ENCODE measurements around the gene LRRTM3. TPM values are rescaled to one million over a fixed set of nuclear protein-coding genes. Genes with fewer than 3 reads are reported as not detected.

The LRRTM3 gene
- total RNA-seq, 2 experiments from 2014 or later, result not detected

DNA sequence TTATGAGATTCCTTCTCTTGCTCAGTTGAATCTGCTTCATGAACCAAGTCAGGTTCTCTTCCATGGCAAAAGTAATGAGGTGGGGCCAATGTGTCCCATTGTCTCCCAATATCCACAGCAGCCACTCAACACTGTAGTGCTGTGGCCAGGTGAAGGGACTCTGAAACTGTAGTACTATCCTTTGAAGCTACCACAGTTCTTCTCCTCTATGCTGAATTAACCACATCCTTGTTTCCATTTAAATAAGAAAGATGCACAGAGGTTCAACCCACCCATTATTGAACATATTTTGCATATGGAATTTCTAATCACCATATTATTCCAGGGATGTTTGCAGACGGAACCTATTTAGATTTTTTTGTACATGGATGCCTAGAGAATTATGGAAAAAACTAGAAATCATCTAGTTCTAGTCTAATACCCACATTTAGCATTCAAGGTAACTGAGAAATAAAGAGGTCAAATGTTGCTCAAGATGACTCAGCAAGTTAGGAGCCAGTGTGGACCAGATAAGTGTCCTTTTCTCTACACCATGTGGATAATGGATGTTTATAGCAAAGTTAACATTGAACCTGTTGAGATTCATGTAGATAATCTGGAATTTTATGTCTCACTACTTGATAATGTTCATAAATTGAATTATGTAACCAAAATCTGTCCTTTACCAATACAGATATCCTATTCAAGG is 64.5 kb downstream of the LRRTM3 start:
- intact Hi-C loops (cut with DNase I, micrococcal nuclease), result no loop called here
- no peak for DNase-seq
- no peak overlapping the region for H3K27ac Mint-ChIP-seq
- ChIA-PET CTCF (no interaction called here), POLR2A (no interaction called here)
- H3K36me3 Mint-ChIP-seq (ENCODE audit: low read depth), result no peaks in the 10 kb centered on the region
- H3K4me1 Mint-ChIP-seq, result no peaks in the 10 kb centered on the region
- no peaks in the 10 kb centered on the region for H3K27me3 Mint-ChIP-seq
- no peak overlapping the region for H3K4me3 Mint-ChIP-seq
- ATAC-seq, result no peak
- no peaks in the 10 kb centered on the region for H3K9me3 Mint-ChIP-seq (ENCODE audit: low read depth)

- ChIA-PET CTCF (no interaction called here), POLR2A (interaction anchor here (0.6 kb wide), 1 partner anchor 36 kb away, joined by 4 read pairs; no protein-coding TSS in a partner anchor)
- Mint-ChIP-seq H3K27me3 (no peaks in the 10 kb centered on the region), H3K4me3 (no peak overlapping the region), H3K36me3 (ENCODE audit: low read depth) (no peaks in the 10 kb centered on the region), H3K9me3 (ENCODE audit: low read depth) (no peaks in the 10 kb centered on the region), H3K27ac (no peak overlapping the region), H3K4me1 (no peaks in the 10 kb centered on the region)
- intact Hi-C loops (cut with DNase I, micrococcal nuclease), result no loop called here
- DNase-seq (no peak), ATAC-seq (no peak)
These were observed 71.2 kb downstream of the LRRTM3 start for GRCh38 chr10:66996996-66997395.

DNA sequence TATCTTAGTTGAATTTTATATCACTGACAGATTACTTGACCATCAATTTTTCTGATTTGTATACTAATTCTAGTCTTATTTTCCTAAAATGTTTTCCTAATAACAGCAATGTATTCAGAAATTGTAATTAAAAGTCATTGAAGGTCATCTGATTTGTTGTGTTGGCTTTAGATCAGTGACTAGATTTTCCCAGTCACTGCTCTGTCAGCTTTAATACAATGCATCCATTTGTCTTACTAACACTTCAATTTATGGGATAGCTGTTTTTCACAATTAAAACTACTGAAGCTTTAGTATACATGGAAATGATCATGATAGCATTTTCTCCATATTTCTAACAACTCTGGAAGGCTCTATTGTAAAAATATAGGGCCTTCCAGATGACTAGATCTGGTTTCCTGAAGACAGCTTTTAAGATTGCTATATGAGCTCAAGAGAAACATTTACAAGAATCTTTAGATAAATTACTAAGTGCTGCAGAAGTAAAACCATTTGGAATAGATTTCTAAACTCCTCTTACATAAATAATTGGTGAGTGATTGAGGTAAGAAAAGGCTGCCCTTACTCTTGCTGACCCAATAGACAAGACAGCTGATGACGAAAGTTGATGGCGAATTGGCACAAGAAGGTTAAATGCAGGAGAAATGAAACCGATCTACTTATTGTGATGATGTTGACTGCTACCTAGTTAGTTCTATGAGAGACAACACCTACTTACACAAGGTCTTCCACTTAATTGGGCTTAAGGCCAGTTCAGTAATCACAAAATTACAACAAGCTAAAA is 74.1 kb downstream of the LRRTM3 start:
- no peak for ATAC-seq
- Mint-ChIP-seq H3K27ac (no peak overlapping the region), H3K4me1 (no peaks in the 10 kb centered on the region), H3K4me3 (no peak overlapping the region), H3K27me3 (no peaks in the 10 kb centered on the region), H3K9me3 (ENCODE audit: low read depth) (no peaks in the 10 kb centered on the region), H3K36me3 (ENCODE audit: low read depth) (no peaks in the 10 kb centered on the region)
- ChIA-PET CTCF (no interaction called here), POLR2A (no interaction called here)
- intact Hi-C loops (cut with DNase I, micrococcal nuclease), result no loop called here
- no peak for DNase-seq

DNA sequence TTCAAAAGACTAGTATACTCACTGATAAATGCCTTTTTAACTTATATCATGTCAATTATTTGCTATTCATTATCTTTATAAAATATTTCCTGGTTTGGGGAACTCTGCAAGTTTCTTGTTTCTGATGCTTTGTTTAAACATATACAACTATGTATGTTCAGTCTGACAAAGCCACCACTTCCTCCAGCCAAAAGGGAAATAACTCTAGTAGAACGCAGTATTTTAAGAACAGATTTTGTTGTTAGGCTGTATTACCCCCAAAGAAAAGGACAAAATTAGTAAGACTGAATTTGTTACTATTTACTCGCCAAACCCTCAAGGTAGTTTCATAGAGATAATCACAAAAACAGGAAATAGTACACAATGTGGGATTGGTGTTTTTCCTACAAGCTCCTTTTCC is 78.9 kb downstream of the LRRTM3 start:
- CTCF ChIA-PET, result no interaction called here
- no peak overlapping the region for H3K4me3 Mint-ChIP-seq

DNA sequence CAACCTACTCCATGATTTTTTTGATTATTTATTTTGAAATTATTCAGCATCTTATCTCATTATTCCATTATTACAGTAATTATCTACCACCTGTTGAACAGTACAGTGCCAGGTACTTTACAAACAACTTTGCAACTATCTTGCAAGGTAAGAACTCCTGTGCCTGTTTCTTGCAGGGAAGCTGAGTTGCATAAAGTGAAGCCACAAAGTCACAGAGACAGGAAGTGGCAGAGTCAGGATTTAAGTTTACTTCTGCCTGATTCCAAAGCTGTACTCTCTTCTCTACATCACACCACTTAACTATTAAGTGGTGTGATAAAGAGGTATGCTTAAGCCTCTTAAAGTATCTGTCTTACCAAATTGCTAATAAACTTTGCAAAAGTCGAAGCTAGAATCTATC is 80.1 kb downstream of the LRRTM3 start:
- DNase-seq (no peak), ATAC-seq (no peak)
- Mint-ChIP-seq H3K27ac (no peak overlapping the region), H3K27me3 (peaks cover 7% of the 10 kb centered on the region), H3K4me3 (no peak overlapping the region), H3K36me3 (ENCODE audit: low read depth) (no peaks in the 10 kb centered on the region), H3K9me3 (ENCODE audit: low read depth) (peaks cover 3% of the 10 kb centered on the region), H3K4me1 (no peaks in the 10 kb centered on the region)
- intact Hi-C loops (cut with DNase I, micrococcal nuclease), result no loop called here
- POLR2A ChIA-PET, result no interaction called here
- CTCF ChIA-PET, result no interaction called here

More for the DNA sequence above, 78.9 kb downstream of the LRRTM3 start:
- Mint-ChIP-seq H3K27ac (no peak overlapping the region), H3K9me3 (ENCODE audit: low read depth) (peaks cover 1% of the 10 kb centered on the region), H3K27me3 (peaks cover 1% of the 10 kb centered on the region), H3K4me1 (no peaks in the 10 kb centered on the region), H3K36me3 (ENCODE audit: low read depth) (no peaks in the 10 kb centered on the region)
- DNase-seq (no peak), ATAC-seq (no peak)
- POLR2A ChIA-PET, result no interaction called here
- intact Hi-C loops (cut with DNase I, micrococcal nuclease), result no loop called here

GRCh38 chr10:67011480-67011879 is 85.6 kb downstream of the LRRTM3 start:
- intact Hi-C loops (cut with DNase I, micrococcal nuclease), result no loop called here
- Mint-ChIP-seq H3K4me1 (peaks cover 2% of the 10 kb centered on the region), H3K9me3 (ENCODE audit: low read depth) (peaks cover 3% of the 10 kb centered on the region), H3K36me3 (ENCODE audit: low read depth) (no peaks in the 10 kb centered on the region), H3K4me3 (no peak overlapping the region), H3K27ac (no peak overlapping the region), H3K27me3 (peaks cover 7% of the 10 kb centered on the region)
- DNase-seq (no peak), ATAC-seq (no peak)
- ChIA-PET POLR2A (no interaction called here), CTCF (interaction anchor here (0.5 kb wide), 1 partner anchor 1042 kb away, joined by 3 read pairs; no protein-coding TSS in a partner anchor)

DNA sequence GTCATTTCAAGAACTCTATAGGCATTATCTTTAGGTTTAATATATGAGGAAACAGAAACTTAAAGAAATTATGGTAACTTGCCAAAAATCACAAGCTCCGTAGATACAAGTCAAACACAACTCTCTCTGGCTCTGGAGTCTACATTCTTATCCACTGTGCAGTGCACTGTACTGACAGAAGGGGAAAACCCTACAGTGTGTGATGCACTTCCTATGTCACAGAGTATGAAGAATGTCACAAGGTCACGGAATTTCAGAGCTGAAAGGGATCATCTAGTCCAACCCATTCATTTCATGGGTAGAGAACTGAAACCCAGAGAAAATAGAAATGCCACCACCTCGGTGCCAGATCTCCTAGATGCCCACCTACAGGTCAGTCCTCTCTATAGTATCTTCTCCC is 86.1 kb downstream of the LRRTM3 start:
- H3K27ac Mint-ChIP-seq, result no peak overlapping the region
- no peak for DNase-seq
- H3K27me3 Mint-ChIP-seq, result peaks cover 7% of the 10 kb centered on the region
- peaks cover 2% of the 10 kb centered on the region for H3K4me1 Mint-ChIP-seq
- CTCF ChIA-PET, result interaction anchor here (0.5 kb wide), 1 partner anchor 1042 kb away, joined by 3 read pairs; no protein-coding TSS in a partner anchor
- no peak overlapping the region for H3K4me3 Mint-ChIP-seq
- POLR2A ChIA-PET, result no interaction called here
- peaks cover 3% of the 10 kb centered on the region for H3K9me3 Mint-ChIP-seq (ENCODE audit: low read depth)
- intact Hi-C loops (cut with DNase I, micrococcal nuclease), result no loop called here
- no peak for ATAC-seq
- H3K36me3 Mint-ChIP-seq (ENCODE audit: low read depth), result no peaks in the 10 kb centered on the region

GRCh38 chr10:67015225-67015624 is 89.4 kb downstream of the LRRTM3 start:
- Mint-ChIP-seq H3K4me1 (peaks cover 2% of the 10 kb centered on the region), H3K27me3 (peaks cover 3% of the 10 kb centered on the region), H3K27ac (no peak overlapping the region), H3K4me3 (no peak overlapping the region), H3K9me3 (ENCODE audit: low read depth) (peaks cover 2% of the 10 kb centered on the region), H3K36me3 (ENCODE audit: low read depth) (no peaks in the 10 kb centered on the region)
- no peak for DNase-seq
- peak; percentile 74 for ATAC-seq
- CTCF ChIA-PET, result no interaction called here
- POLR2A ChIA-PET, result interaction anchor here (0.6 kb wide), 1 partner anchor 750 kb away, joined by 5 read pairs; no protein-coding TSS in a partner anchor
- intact Hi-C loops (cut with DNase I, micrococcal nuclease), result no loop called here

GRCh38 chr10:67017218-67017617 is 91.4 kb downstream of the LRRTM3 start:
- intact Hi-C loops (cut with DNase I, micrococcal nuclease), result no loop called here
- H3K27ac Mint-ChIP-seq, result no peak overlapping the region
- no peaks in the 10 kb centered on the region for H3K36me3 Mint-ChIP-seq (ENCODE audit: low read depth)
- POLR2A ChIA-PET, result no interaction called here
- H3K4me1 Mint-ChIP-seq, result peaks cover 2% of the 10 kb centered on the region
- DNase-seq (no peak), ATAC-seq (peak; percentile 19)
- CTCF ChIA-PET, result no interaction called here
- peaks cover 2% of the 10 kb centered on the region for H3K9me3 Mint-ChIP-seq (ENCODE audit: low read depth)
- H3K4me3 Mint-ChIP-seq, result no peak overlapping the region
- peaks cover 1% of the 10 kb centered on the region for H3K27me3 Mint-ChIP-seq

DNA sequence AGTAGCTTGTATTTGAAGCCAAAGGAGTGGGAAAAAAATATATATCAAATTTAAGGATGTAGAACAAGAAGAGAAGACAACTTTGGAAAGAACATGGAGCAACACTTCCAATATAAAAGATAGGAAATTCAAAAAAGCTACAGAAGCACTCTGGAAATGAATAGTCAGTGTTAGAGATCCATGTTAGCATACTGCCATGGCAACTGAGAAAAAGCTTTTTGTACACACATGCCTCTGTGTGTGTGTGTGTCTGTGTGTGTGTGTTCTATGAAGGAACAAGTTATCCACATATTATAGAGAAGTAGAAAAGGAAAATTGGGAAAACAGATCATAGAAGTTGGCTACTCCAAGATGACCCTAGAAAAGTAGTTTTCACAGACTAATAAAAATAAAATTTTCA is 96.3 kb downstream of the LRRTM3 start:
- ChIA-PET CTCF (no interaction called here), POLR2A (no interaction called here)
- H3K4me1 Mint-ChIP-seq, result no peaks in the 10 kb centered on the region
- DNase-seq (no peak), ATAC-seq (no peak)
- no peak overlapping the region for H3K27ac Mint-ChIP-seq
- H3K36me3 Mint-ChIP-seq (ENCODE audit: low read depth), result no peaks in the 10 kb centered on the region
- H3K27me3 Mint-ChIP-seq, result peaks cover 1% of the 10 kb centered on the region
- peaks cover 2% of the 10 kb centered on the region for H3K9me3 Mint-ChIP-seq (ENCODE audit: low read depth)
- no peak overlapping the region for H3K4me3 Mint-ChIP-seq
- intact Hi-C loops (cut with DNase I, micrococcal nuclease), result no loop called here

- H3K27me3 Mint-ChIP-seq, result no peaks in the 10 kb centered on the region
- CTCF ChIA-PET, result no interaction called here
- intact Hi-C loops (cut with DNase I, micrococcal nuclease), result no loop called here
- H3K27ac Mint-ChIP-seq, result no peak overlapping the region
- H3K9me3 Mint-ChIP-seq (ENCODE audit: low read depth), result no peaks in the 10 kb centered on the region
- H3K4me1 Mint-ChIP-seq, result no peaks in the 10 kb centered on the region
- ATAC-seq (no peak), DNase-seq (no peak)
- no peak overlapping the region for H3K4me3 Mint-ChIP-seq
- no peaks in the 10 kb centered on the region for H3K36me3 Mint-ChIP-seq (ENCODE audit: low read depth)
- POLR2A ChIA-PET, result no interaction called here
These were observed 108.0 kb downstream of the LRRTM3 start for GRCh38 chr10:67033878-67034277.

GRCh38 chr10:67036808-67037207 is 111.0 kb downstream of the LRRTM3 start:
- Mint-ChIP-seq H3K9me3 (ENCODE audit: low read depth) (no peaks in the 10 kb centered on the region), H3K36me3 (ENCODE audit: low read depth) (no peaks in the 10 kb centered on the region), H3K27ac (no peak overlapping the region), H3K27me3 (no peaks in the 10 kb centered on the region), H3K4me3 (no peak overlapping the region), H3K4me1 (no peaks in the 10 kb centered on the region)
- DNase-seq (no peak), ATAC-seq (no peak)
- CTCF ChIA-PET, result no interaction called here
- POLR2A ChIA-PET, result interaction anchor here (0.7 kb wide), 1 partner anchor 13 kb away, joined by 6 read pairs; no protein-coding TSS in a partner anchor
- intact Hi-C loops (cut with DNase I, micrococcal nuclease), result no loop called here
